Endothelial cell of umbilical vein (primary cell): ENCODE measurements around the gene BORA. TPM values are rescaled to one million over a fixed set of nuclear protein-coding genes. Genes with fewer than 3 reads are reported as not detected.
A peak's percentile ranks its signal among the peaks of the same experiment; 100 is the strongest.

Experiments
- BruUV-seq: library from RNA; stranded (reverse); fragments of 400-500 nt; replicated peaks from 2 replicates; lab custom pipeline; 2021; lab: Mats Ljungman, UMichigan
- CTCF ChIA-PET: fragments of 300-600, 350-600 bp; sonication (Branson Sonifier 250); formaldehyde crosslinking; loops from one replicate; lab custom pipeline; 2021; ENCODE audit warnings: antibody characterized with exemption, inconsistent platforms; lab: Charles Lee
- POLR2A ChIA-PET: fragments of 300-600, 350-600 bp; sonication (Branson Sonifier 250); formaldehyde crosslinking; loops from one replicate; lab custom pipeline; 2021; ENCODE audit warnings: antibody characterized with exemption, inconsistent platforms; lab: Charles Lee
- DNase-seq: peaks from one replicate; pipeline ENCODE4 v3.0.0-alpha.2; 2011; ENCODE audit warnings: low read depth, low spot score
- FAIRE-seq: peaks from 2 replicates; lab custom pipeline; 2011; peaks lifted over from hg19 to GRCh38; lab: Jason Lieb, UNC
- H2AFZ ChIP-seq: 2 replicates; pipeline ENCODE4 v1.6.0; 2012; ENCODE audit warnings: low read depth, low read length, control low read depth, inconsistent platforms
- H3K27ac ChIP-seq: 2 replicates; pipeline ENCODE4 v1.5.1; 2011; ENCODE audit warnings: low read depth, mild to moderate bottlenecking, control low read depth, low read length, moderate library complexity; ENCODE audit not compliant: insufficient read depth
- H3K27me3 ChIP-seq, 2 experiments: 2 replicates each; pipeline versions ENCODE4 v1.6.0 to v1.6.1; 2011; ENCODE audit warnings: low read length in 2 of 2, mixed read lengths in 1 of 2; ENCODE audit not compliant: control insufficient read depth in 2 of 2, insufficient read depth in 2 of 2
- H3K36me3 ChIP-seq, 2 experiments: 2 replicates in 1 of 2; 3 replicates in 1 of 2; pipeline ENCODE4 v1.5.1; 2011; ENCODE audit warnings: low read length in 2 of 2, mild to moderate bottlenecking in 1 of 2, moderate library complexity in 1 of 2; ENCODE audit not compliant: control insufficient read depth in 2 of 2, insufficient read depth in 2 of 2; ENCODE audit errors: extremely low read depth in 1 of 2
- H3K4me1 ChIP-seq: 3 replicates; pipeline ENCODE4 v1.5.1; 2011; ENCODE audit warnings: mild to moderate bottlenecking, low read length; ENCODE audit not compliant: control insufficient read depth, insufficient read depth; ENCODE audit errors: extremely low read depth
- H3K4me2 ChIP-seq: 2 replicates; pipeline ENCODE4 v1.6.1; 2011; ENCODE audit warnings: low read length, control low read depth, mixed read lengths; ENCODE audit not compliant: insufficient read depth
- H3K4me3 ChIP-seq, 3 experiments: fragments of 200-600 bp in 1 of 3; sonication (generic), shearing (Covaris generic) in 1 of 3; replicated peaks in 1 of 3; 2 replicates each; pipeline ENCODE4 v1.5.1; 2011 to 2016; ENCODE audit warnings: control low read depth in 3 of 3, low read length in 3 of 3, mild to moderate bottlenecking in 2 of 3, inconsistent platforms in 1 of 3, low read depth in 1 of 3, moderate library complexity in 1 of 3; ENCODE audit not compliant: insufficient read depth in 1 of 3
- H3K79me2 ChIP-seq: 2 replicates; pipeline ENCODE4 v1.6.0; 2012; ENCODE audit warnings: low read length, inconsistent platforms; ENCODE audit not compliant: control insufficient read depth, insufficient read depth
- H3K9ac ChIP-seq: replicated peaks from 2 replicates; pipeline ENCODE3; 2011; ENCODE audit warnings: low read length, control low read depth; ENCODE audit not compliant: insufficient read depth; ENCODE audit errors: extremely low read depth
- H3K9me1 ChIP-seq: replicated peaks from 3 replicates; pipeline ENCODE4 v1.6.0; 2011; ENCODE audit warnings: mild to moderate bottlenecking, low read length; ENCODE audit not compliant: control insufficient read depth, insufficient read depth; ENCODE audit errors: extremely low read depth
- H3K9me3 ChIP-seq: replicated peaks from 2 replicates; pipeline ENCODE4 v1.5.1; 2012; ENCODE audit warnings: low read length, inconsistent platforms; ENCODE audit not compliant: control insufficient read depth, insufficient read depth
- H4K20me1 ChIP-seq: replicated peaks from 2 replicates; pipeline ENCODE3; 2011; ENCODE audit warnings: mild to moderate bottlenecking, low read length; ENCODE audit not compliant: control insufficient read depth, insufficient read depth; ENCODE audit errors: extremely low read depth
- EZH2 ChIP-seq: IDR thresholded peaks from 2 replicates; pipeline ENCODE4 v1.6.1; 2012; ENCODE audit warnings: borderline replicate concordance, low read depth, mild to moderate bottlenecking, moderate library complexity, low read length, inconsistent platforms; ENCODE audit not compliant: severe bottlenecking
- FOS ChIP-seq: IDR thresholded peaks from 2 replicates; pipeline ENCODE4 v1.6.1; 2011; ENCODE audit warnings: mild to moderate bottlenecking, low read length, moderate library complexity, borderline replicate concordance; ENCODE audit not compliant: insufficient read depth
- JUN ChIP-seq: IDR thresholded peaks from 2 replicates; pipeline ENCODE4 v1.6.1; 2011; ENCODE audit warnings: borderline replicate concordance, low read depth; ENCODE audit not compliant: insufficient read length, insufficient read depth
- MYC ChIP-seq: IDR thresholded peaks from one replicate; pipeline ENCODE4 v1.6.1; 2011; ENCODE audit warnings: mild to moderate bottlenecking, low read depth, low read length
- POLR2A ChIP-seq: IDR thresholded peaks from 2 replicates; pipeline ENCODE4 v1.6.1; 2012; ENCODE audit warnings: low read depth, mild to moderate bottlenecking, control low read depth, low read length
- POLR2AphosphoS5 ChIP-seq: IDR thresholded peaks from 2 replicates; pipeline ENCODE4 v1.6.1; 2012; ENCODE audit warnings: low read depth, mild to moderate bottlenecking, control low read depth, low read length, moderate library complexity; ENCODE audit not compliant: insufficient read depth
- dilution Hi-C: fragments of 300-500 bp; cut with MboI; formaldehyde crosslinking; loops from one replicate; pipeline ENCODE4 v1.15.0; 2019; ENCODE audit warnings: low sequenced_read_pairs; ENCODE audit not compliant: extremely low pct_ligation_motif_present
- intact Hi-C: fragments of 100-400 bp; cut with micrococcal nuclease; formaldehyde crosslinking; loops from one replicate; pipeline ENCODE4 v1.10.0; 2022
- polyA plus RNA-seq, 4 experiments: library from polyadenylated mRNA; depleted of rRNA in 3 of 4; stranded (reverse) in 3 of 4; unstranded in 1 of 4; fragments of >200 nt; gene quantifications; 2 replicates each; pipeline versions ENCODE4 v1.2.1 to v1.2.3, GENCODE V29; 2011 to 2012; ENCODE audit warnings: missing spikeins in 1 of 4
- total RNA-seq: library from RNA; stranded (reverse); gene quantifications from 2 replicates; pipeline ENCODE4 v1.2.3, GENCODE V29; 2021
- TF ChIP-seq, protein P1 (sequence below): IDR thresholded peaks from 2 replicates; pipeline ENCODE4 v1.6.1; 2011; ENCODE audit not compliant: insufficient read depth, insufficient read length

The BORA gene
- total and polyA plus RNA-seq, 2 donors (not counting 3 experiments of a cell fraction or from before 2014, with no cell fraction given): 3.2 to 11.2 TPM

DNA sequence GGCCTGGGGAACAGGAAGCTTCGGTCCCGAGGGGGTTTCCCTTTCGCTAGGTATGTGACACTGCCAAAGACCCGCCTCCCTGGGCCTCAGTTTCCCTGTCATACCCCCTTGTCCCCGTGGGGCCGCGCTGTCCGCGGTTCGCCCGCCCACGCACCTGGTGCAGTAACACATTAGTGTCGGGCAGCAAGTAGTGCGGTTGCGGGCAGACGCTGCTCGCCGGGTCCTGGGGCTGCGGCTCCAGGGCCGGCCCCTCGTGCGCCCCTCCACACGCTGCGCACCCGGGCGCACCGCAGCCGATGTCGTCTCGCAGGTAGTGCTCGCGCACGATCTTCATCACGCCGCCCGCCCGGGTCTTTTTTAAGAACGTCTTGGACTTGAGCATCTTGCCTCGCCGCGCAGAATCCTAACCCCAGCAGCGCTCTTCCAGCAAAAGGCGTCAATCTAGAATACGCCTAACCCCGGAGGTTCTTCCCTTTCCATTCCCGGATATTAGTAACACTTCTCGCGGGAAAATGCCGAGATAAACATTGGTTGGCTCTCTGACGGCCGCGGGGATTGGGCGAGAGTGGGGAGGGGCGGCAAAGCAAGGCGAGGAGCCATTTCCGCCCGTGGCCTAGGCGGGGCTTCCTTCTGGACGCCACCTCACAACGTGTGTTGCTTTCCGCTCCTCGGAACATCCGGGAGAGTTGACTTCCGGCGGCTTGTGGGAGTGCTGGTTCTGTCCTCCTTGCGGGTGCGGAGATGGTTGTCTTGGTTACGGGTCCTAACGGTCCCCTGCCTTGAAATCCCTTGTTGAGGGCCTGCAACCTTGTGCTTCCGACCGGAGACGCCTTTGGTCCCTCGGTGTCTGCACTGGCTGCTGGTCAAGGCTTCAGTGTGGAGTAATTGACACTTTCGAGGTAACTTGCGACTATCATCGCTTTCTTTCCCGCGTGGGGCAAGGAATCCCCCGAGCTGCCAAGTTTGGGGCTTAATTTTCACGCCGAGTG lies 54.0 kb downstream of the BORA start, which contains the start of the genes DIS3 and PIBF1:
Gene DIS3 (minus strand): TSS at position 450 of the 989 bp plus-strand sequence. CDS start 68 bp downstream, at position 382.
Gene PIBF1 (plus strand): TSS at position 683 of the 989 bp plus-strand sequence. CDS start 1,337 bp downstream, outside the sequence.
- BruUV-seq: TSS peak; percentile 75
- H3K27ac ChIP-seq: peak within 1 kb of the TSS; percentile 71
- H3K79me2 ChIP-seq: peaks cover 84% of the 10 kb centered on the region
- peak within 1 kb of the TSS; percentile 69 to 96 (median 77) for H3K4me3 ChIP-seq
- peak within 1 kb of the TSS; percentile 82 for H2AFZ ChIP-seq
- FAIRE-seq: peak; percentile 97
- dilution Hi-C loops (no loop called here), intact Hi-C loops (loop anchor here (1.0 to 10.0 kb wide), 3 partner anchors 54 to 893 kb away; partner anchors contain the start of genes BORA, KLF5 and MZT1)
- ChIA-PET POLR2A (no interaction called here), CTCF (no interaction called here)
- peaks cover 25% of the 10 kb centered on the region for H3K4me1 ChIP-seq
- H3K9me1 ChIP-seq: no peaks in the 10 kb centered on the region
- H3K27me3 ChIP-seq: no peaks in the 10 kb centered on the region
- H3K9ac ChIP-seq: peak within 1 kb of the TSS; percentile 72
- H3K9me3 ChIP-seq: no peaks in the 10 kb centered on the region
- peaks cover 4 to 18% of the 10 kb centered on the region in 2 experiments for H3K36me3 ChIP-seq
- H4K20me1 ChIP-seq: no peaks in the 10 kb centered on the region
- TF ChIP-seq POLR2A (peak; percentile 77), FOS (no peak), EZH2 (no peak), JUN (no peak), POLR2AphosphoS5 (peak; percentile 87), MYC (peak; percentile 4)
- TF ChIP-seq, protein P1, sequence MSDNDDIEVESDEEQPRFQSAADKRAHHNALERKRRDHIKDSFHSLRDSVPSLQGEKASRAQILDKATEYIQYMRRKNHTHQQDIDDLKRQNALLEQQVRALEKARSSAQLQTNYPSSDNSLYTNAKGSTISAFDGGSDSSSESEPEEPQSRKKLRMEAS: peak; percentile 45
- DNase-seq: peak; percentile 98
- H3K4me2 ChIP-seq: peak within 1 kb of the TSS; percentile 99
